GM12892 (cell line): Measurements from ENCODE around the gene CEP112.
"Not testable (repeated sequence)": the region's sequence is repeated elsewhere in the genome, so short reads cannot be mapped to it uniquely, and the experiment has no call there.

Experiments used
- DNase-seq: peaks from one replicate; pipeline ENCODE4 v3.0.0; 2011; ENCODE audit not compliant: insufficient read length
- FAIRE-seq: peaks from 2 replicates; lab custom pipeline; 2011; peaks lifted over from hg19 to GRCh38; lab: Jason Lieb, UNC
- POLR2A ChIP-seq: IDR thresholded peaks from 2 replicates; pipeline ENCODE4 v1.6.1; 2011; ENCODE audit warnings: low read depth, low read length, control low read depth
- POLR2AphosphoS5 ChIP-seq: IDR thresholded peaks from 2 replicates; pipeline ENCODE4 v1.6.1; 2011; ENCODE audit warnings: low read depth, low read length, control low read depth
- TAF1 ChIP-seq: IDR thresholded peaks from 2 replicates; pipeline ENCODE4 v1.6.1; 2011; ENCODE audit warnings: low read depth, mild to moderate bottlenecking, control low read depth, low read length, borderline replicate concordance

CEP112 gene

GRCh38 chr17:66172691-66173223 lies 19.2 kb downstream of the CEP112 start:
- TF ChIP-seq POLR2A (no peak), TAF1 (no peak), POLR2AphosphoS5 (no peak)
- no peak for FAIRE-seq
- no peak for DNase-seq

- DNase-seq, result no peak
- TF ChIP-seq POLR2A (no peak), POLR2AphosphoS5 (no peak), TAF1 (no peak)
- FAIRE-seq, result no peak
These were observed 19.8 kb downstream of the CEP112 start for GRCh38 chr17:66172144-66172543.

- TF ChIP-seq POLR2AphosphoS5, result no peak
- no peak for TF ChIP-seq TAF1
- TF ChIP-seq POLR2A, result no peak
- DNase-seq, result no peak
- FAIRE-seq, result no peak
These were observed 20.2 kb downstream of the CEP112 start for GRCh38 chr17:66171692-66172091.

GRCh38 chr17:66171172-66171571 lies 20.8 kb downstream of the CEP112 start:
- TF ChIP-seq TAF1 (no peak), POLR2A (no peak), POLR2AphosphoS5 (no peak)
- FAIRE-seq, result no peak
- DNase-seq, result no peak

- FAIRE-seq (no peak), DNase-seq (no peak)
- no peak for TF ChIP-seq POLR2A
- no peak for TF ChIP-seq POLR2AphosphoS5
- TF ChIP-seq TAF1, result no peak
These were observed 22.1 kb downstream of the CEP112 start for GRCh38 chr17:66169839-66170238.

- no peak for TF ChIP-seq POLR2A
- no peak for TF ChIP-seq POLR2AphosphoS5
- TF ChIP-seq TAF1, result no peak
- FAIRE-seq, result no peak
- DNase-seq, result no peak
These were observed 24.6 kb downstream of the CEP112 start for GRCh38 chr17:66167189-66167815.

- FAIRE-seq (peak; percentile 64), DNase-seq (peak; percentile 14)
- TF ChIP-seq POLR2AphosphoS5, result no peak
- no peak for TF ChIP-seq TAF1
These were observed 26.3 kb downstream of the CEP112 start for GRCh38 chr17:66165537-66166123.

GRCh38 chr17:66155055-66155454 lies 36.9 kb downstream of the CEP112 start:
- not testable (repeated sequence) for FAIRE-seq, DNase-seq

- DNase-seq (no peak), FAIRE-seq (no peak)
- TF ChIP-seq POLR2AphosphoS5, result no peak
- no peak for TF ChIP-seq POLR2A
- no peak for TF ChIP-seq TAF1
These were observed 39.2 kb downstream of the CEP112 start for GRCh38 chr17:66152756-66153155.

- DNase-seq, result no peak
- no peak for FAIRE-seq
- TF ChIP-seq POLR2AphosphoS5 (no peak), POLR2A (no peak), TAF1 (no peak)
These were observed 41.2 kb downstream of the CEP112 start for GRCh38 chr17:66150708-66151107.

GRCh38 chr17:66149562-66149961 lies 42.4 kb downstream of the CEP112 start:
- FAIRE-seq (no peak), DNase-seq (no peak)

GRCh38 chr17:66146394-66146793 lies 45.5 kb downstream of the CEP112 start:
- FAIRE-seq (no peak), DNase-seq (no peak)
- TF ChIP-seq TAF1, result no peak
- no peak for TF ChIP-seq POLR2A
- no peak for TF ChIP-seq POLR2AphosphoS5

More at GRCh38 chr17:66149562-66149961, 42.4 kb downstream of the CEP112 start:
- no peak for TF ChIP-seq POLR2A
- TF ChIP-seq TAF1, result no peak
- TF ChIP-seq POLR2AphosphoS5, result no peak
